Activated naive CD8-positive, alpha-beta T cell treated with anti-CD3 and anti-CD28 coated beads for 36 hours (primary cell): Measurements from ENCODE around the gene LIAS. TPM values are rescaled to one million over a fixed set of nuclear protein-coding genes. Genes with fewer than 3 reads are reported as not detected.
"Not testable (repeated sequence)": the region's sequence is repeated elsewhere in the genome, so short reads cannot be mapped to it uniquely, and the experiment has no call there.

ENCODE experiments used
- DNase-seq: peaks from one replicate; pipeline ENCODE4 v3.0.0; 2021
- H3K27ac Mint-ChIP-seq: one replicate; pipeline ENCODE4 v1.8.0; 2022; ENCODE audit warnings: mild to moderate bottlenecking, moderate library complexity, mixed read lengths
- H3K27me3 Mint-ChIP-seq: one replicate; pipeline ENCODE4 v1.8.0; 2022; ENCODE audit warnings: mild to moderate bottlenecking, mixed read lengths
- H3K36me3 Mint-ChIP-seq: one replicate; pipeline ENCODE4 v1.8.0; 2021; ENCODE audit warnings: mild to moderate bottlenecking, mixed read lengths
- H3K4me1 Mint-ChIP-seq: one replicate; pipeline ENCODE4 v1.8.0; 2021; ENCODE audit warnings: mixed read lengths
- H3K4me3 Mint-ChIP-seq: one replicate; pipeline ENCODE4 v1.8.0; 2022; ENCODE audit warnings: mild to moderate bottlenecking, moderate library complexity, mixed read lengths
- H3K9me3 Mint-ChIP-seq: one replicate; pipeline ENCODE4 v1.8.0; 2022; ENCODE audit warnings: mixed read lengths
- total RNA-seq, 2 experiments: library from RNA; stranded (reverse); gene quantifications; one replicate each; pipeline ENCODE4 v1.2.3, GENCODE V29; 2021

LIAS gene
- total RNA-seq, 2 experiments from 2014 or later: 44.1 to 46.3 TPM

DNA sequence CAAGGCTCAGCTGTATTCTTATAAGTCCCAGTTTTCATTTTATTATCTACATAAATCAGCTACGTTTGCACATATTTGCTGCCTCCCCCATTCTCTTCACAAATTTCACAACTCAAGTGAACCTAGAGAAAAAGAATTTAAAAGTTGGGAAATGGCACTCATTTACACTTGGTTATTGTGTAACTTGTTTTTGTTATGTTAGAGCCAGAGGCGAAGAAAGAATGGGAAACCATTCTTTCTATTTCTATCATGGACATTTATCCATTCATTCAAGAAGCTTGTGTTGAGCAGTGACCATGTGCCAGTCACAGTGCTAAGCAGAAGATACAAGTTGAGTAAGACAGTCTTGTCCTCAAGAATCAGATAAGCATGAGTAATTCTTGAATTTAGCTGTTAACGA lies 13.5 kb downstream of the LIAS start:
- Mint-ChIP-seq H3K36me3 (peaks cover 21% of the 10 kb centered on the region), H3K4me3 (no peak overlapping the region), H3K4me1 (peaks cover 8% of the 10 kb centered on the region), H3K27me3 (no peaks in the 10 kb centered on the region), H3K9me3 (no peaks in the 10 kb centered on the region), H3K27ac (no peak overlapping the region)
- no peak for DNase-seq

DNA sequence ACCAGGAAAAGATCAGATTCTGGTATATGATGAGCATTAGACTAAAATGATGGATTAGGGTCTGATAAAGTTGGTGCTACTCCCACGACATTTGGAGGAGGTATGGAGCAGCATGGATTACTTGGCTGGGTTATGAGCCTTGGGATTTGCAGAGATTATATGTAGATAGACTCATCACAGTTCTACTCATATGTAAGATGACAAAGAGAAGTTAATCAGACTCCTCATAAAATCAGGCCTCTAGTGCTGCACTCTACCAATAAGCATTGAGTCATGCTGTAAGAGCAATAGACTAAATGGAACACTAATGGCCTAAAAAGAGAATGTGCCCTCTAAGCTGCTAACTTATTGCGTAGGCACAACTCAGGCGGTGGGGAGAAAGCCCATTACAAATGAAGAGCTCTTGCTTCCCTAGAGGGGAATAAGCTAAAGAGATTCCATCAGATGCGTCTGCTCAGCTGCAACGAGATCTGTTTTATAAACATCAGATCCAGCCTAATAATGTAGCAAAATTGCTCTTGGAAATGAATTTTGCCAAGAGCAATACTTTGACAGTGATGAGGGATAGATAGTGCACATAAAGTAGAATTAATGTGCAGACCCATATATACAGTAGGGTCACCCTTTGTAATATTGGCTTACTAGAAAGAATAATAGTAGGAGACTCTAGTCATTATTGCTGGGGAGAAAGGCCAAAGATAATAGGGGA lies 17.5 kb downstream of the LIAS start:
- no peaks in the 10 kb centered on the region for H3K27me3 Mint-ChIP-seq
- DNase-seq: no peak

DNA sequence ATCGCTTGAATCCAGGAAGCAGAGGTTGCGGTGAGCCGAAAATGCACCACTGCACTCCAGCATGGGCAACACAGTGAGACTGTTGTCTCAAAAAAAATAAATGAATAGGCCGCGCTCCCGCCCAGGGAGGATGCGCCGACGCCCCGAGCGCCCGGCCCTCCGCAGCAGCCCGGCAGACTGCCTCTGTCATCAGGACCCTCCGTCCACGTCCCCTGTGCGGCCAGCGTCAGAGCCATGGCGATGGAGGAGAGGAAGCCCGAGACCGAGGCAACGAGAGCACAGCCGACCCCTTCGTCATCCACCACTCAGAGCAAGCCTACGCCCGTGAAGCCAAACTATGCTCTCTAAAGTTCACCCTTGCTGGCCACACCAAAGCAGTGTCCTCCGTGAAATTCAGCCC lies 21.4 kb downstream of the LIAS start:
- DNase-seq: no peak
- Mint-ChIP-seq H3K9me3 (no peaks in the 10 kb centered on the region), H3K4me1 (no peaks in the 10 kb centered on the region)

More for the DNA sequence above, 17.5 kb downstream of the LIAS start:
- Mint-ChIP-seq H3K27ac (no peak overlapping the region), H3K9me3 (no peaks in the 10 kb centered on the region), H3K4me3 (no peak overlapping the region), H3K36me3 (peaks cover 5% of the 10 kb centered on the region), H3K4me1 (no peaks in the 10 kb centered on the region)

DNA sequence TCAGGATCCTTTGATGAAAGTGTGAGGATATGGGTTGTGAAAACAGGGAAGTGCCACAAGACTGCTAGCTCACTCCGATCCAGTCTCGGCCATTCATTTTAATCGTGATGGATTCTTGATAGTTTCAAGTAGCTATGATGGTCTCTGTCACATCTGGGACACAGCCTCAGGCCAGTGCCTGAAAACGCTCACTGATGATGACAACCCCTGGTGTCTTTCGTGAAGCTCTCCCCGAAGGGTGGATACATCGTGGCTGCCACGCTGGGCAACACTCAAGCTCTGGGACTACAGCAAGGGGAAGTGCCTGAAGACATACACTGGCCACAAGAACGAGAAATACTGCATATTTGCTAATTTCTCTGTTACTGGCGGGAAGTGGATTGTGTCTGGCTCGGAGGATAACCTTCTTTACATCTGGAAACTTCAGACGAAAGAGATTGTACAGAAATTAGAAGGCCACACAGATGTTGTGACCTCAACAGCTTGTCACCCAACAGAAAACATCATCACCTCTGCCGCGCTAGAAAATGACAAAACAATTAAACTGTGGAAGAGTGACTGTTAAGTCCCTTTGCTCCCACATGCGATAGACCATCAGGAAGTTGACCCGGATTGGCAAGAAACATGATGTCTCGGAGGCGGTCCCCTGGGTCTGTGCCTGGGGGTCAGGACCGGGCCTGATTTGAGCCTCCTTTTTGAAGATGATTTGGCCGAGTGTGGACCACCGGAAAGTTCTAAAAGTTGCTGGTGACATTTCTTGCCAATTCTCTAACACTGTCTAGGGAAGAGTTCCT lies 22.2 kb downstream of the LIAS start:
- H3K4me3 Mint-ChIP-seq: no peak overlapping the region
- H3K27me3 Mint-ChIP-seq: no peaks in the 10 kb centered on the region
- no peak for DNase-seq
- H3K36me3 Mint-ChIP-seq: no peaks in the 10 kb centered on the region
- H3K4me1 Mint-ChIP-seq: no peaks in the 10 kb centered on the region
- no peak overlapping the region for H3K27ac Mint-ChIP-seq
- no peaks in the 10 kb centered on the region for H3K9me3 Mint-ChIP-seq

More for the DNA sequence above, 21.4 kb downstream of the LIAS start:
- Mint-ChIP-seq H3K36me3 (no peaks in the 10 kb centered on the region), H3K4me3 (no peak overlapping the region), H3K27ac (no peak overlapping the region), H3K27me3 (no peaks in the 10 kb centered on the region)

DNA sequence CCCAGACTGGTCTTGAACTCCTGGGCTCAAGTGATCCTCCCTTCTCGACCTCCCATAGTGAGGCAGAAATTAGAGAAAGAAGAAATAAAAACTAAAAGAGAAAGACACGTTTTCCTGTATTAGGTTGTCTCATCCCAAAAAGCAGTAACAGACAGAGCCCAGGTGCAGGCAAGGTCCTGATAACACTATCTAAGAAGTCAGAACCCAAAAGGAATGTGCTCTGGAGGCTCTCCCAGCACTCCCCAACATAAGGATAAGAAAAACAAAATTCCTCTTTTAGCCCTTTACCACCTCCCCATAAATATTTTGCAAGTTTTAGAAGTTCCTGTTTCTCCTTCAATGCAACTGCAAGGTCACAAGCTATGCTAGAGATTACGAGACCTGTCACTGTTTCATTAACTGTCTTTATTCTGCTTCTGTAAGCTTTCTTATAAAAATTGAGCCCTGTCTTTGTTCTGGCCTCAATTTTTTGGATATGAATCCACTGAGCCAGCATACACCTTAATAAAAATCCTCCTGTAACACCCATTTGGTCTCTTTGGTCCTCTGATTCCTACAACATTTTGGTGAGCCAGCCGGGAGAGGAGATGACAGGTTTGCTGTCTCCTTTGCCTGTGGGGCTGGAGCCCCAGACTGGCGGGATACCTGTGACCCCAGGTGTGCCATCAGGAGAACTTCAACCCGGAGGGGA lies 25.9 kb downstream of the LIAS start:
- Mint-ChIP-seq H3K36me3 (no peaks in the 10 kb centered on the region), H3K27ac (no peak overlapping the region), H3K4me1 (no peaks in the 10 kb centered on the region), H3K4me3 (no peak overlapping the region), H3K9me3 (no peaks in the 10 kb centered on the region), H3K27me3 (no peaks in the 10 kb centered on the region)
- no peak for DNase-seq

DNA sequence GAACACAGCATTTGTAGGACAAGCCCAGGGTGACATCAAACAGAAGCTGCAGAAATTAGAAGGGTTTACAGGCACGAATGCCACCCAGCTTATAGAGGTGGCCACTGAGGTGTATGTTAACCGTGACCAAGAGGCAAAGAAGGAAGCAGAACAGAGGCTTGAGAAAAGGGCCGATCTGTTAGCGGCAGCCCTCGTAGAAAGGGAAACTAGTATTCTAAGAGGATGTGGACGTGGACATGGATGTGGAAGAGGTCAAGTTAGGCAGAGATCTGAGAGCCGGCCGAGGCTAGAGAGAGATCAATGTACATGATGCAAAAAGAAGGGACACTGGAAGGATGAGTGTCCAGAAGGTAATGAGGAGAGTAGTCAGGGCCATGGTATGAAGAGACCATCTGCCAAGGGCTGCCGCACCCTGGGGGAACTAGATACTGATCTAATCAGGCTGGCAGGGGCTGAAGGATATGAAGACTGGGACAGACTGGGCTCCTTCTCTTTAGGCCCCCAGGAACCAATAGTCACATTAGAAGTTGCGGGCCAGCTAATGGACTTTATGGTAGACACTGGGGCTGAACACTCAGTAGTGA lies 27.5 kb downstream of the LIAS start:
- no peak for DNase-seq
- no peak overlapping the region for H3K27ac Mint-ChIP-seq

DNA sequence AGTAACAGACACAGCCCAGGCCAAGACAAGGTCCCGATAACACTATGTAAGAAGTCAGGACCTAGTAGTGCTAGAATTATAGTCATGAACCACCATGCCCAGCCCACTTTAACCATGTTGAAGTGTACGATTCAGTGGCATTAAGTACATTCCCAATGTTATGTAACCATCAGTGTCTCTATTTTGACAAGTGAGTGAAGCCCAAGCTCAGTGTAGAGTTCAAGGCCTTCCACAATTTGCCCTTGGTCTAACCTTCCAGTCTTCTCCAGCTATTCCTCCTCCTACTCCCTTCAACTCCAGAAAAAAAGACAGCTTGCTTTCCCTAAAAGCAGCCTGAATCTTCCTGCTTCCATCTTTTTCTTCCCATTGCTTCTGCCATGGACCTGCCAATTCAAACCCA lies 31.5 kb downstream of the LIAS start:
- Mint-ChIP-seq H3K4me3 (no peak overlapping the region), H3K4me1 (no peaks in the 10 kb centered on the region), H3K36me3 (no peaks in the 10 kb centered on the region), H3K9me3 (no peaks in the 10 kb centered on the region), H3K27ac (no peak overlapping the region), H3K27me3 (no peaks in the 10 kb centered on the region)
- DNase-seq: no peak

More for the DNA sequence above, 27.5 kb downstream of the LIAS start:
- no peak overlapping the region for H3K4me3 Mint-ChIP-seq
- H3K27me3 Mint-ChIP-seq: no peaks in the 10 kb centered on the region
- H3K4me1 Mint-ChIP-seq: no peaks in the 10 kb centered on the region
- no peaks in the 10 kb centered on the region for H3K9me3 Mint-ChIP-seq
- no peaks in the 10 kb centered on the region for H3K36me3 Mint-ChIP-seq

DNA sequence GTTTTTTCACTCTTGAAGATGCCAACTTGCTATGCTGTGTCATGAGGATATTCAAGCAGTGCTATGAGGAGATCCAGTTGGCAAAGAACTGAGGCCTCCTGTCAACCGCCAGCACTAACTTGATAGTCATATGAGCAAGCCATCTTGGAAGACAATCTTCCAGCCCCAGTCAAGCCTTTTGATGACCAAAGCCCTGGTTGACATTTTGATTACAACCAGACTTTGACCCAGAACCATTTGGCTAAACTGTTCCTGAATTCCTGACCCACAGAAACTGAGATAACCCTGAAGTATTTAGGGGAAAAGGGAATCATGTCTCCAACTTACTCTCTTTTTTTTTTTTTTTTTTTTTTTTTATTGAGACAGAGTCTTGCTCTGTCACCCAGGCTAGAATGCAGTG lies 35.5 kb downstream of the LIAS start:
- Mint-ChIP-seq H3K4me1 (no peaks in the 10 kb centered on the region), H3K27ac (no peak overlapping the region), H3K4me3 (no peak overlapping the region), H3K27me3 (no peaks in the 10 kb centered on the region), H3K36me3 (peaks cover 1% of the 10 kb centered on the region), H3K9me3 (no peaks in the 10 kb centered on the region)
- no peak for DNase-seq

DNA sequence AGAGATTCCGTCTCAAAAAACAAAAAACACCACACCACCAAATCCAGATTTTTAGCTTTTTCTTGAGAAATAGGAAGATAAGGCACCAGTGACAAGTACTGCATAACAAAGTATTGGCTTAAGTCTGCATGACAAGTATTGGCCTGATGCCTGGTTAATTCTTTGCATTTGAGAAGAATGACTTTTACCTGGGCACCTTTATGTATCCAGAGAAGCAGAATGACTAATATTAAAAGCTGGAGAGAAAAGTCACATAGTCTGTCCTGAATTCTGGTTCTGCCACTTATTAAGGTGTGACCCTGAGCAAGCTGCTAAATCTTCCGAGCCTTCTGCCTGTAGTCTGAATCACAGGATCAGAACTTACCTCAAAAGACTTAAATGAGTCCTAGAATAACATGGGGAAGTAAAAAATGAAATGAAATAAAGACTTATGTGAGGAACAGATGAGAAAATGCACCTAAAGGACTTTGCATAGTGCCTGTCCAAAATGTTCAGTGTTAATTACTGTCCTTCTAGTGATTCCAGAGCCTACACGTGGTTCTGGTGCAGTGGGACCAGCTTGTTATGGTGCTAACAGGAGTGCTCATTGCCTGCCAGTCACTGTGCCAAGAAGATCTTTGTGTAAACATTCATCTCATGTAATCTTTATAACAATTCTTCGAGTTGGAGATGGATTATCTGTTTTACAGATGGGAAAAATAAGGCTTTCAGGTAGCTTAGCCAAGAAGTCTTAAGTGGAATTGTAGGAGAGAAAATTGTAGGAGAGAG lies 36.8 kb downstream of the LIAS start:
- peaks cover 1% of the 10 kb centered on the region for H3K36me3 Mint-ChIP-seq
- H3K27ac Mint-ChIP-seq: no peak overlapping the region
- no peak overlapping the region for H3K4me3 Mint-ChIP-seq
- H3K27me3 Mint-ChIP-seq: no peaks in the 10 kb centered on the region
- no peaks in the 10 kb centered on the region for H3K4me1 Mint-ChIP-seq
- H3K9me3 Mint-ChIP-seq: no peaks in the 10 kb centered on the region
- no peak for DNase-seq

DNA sequence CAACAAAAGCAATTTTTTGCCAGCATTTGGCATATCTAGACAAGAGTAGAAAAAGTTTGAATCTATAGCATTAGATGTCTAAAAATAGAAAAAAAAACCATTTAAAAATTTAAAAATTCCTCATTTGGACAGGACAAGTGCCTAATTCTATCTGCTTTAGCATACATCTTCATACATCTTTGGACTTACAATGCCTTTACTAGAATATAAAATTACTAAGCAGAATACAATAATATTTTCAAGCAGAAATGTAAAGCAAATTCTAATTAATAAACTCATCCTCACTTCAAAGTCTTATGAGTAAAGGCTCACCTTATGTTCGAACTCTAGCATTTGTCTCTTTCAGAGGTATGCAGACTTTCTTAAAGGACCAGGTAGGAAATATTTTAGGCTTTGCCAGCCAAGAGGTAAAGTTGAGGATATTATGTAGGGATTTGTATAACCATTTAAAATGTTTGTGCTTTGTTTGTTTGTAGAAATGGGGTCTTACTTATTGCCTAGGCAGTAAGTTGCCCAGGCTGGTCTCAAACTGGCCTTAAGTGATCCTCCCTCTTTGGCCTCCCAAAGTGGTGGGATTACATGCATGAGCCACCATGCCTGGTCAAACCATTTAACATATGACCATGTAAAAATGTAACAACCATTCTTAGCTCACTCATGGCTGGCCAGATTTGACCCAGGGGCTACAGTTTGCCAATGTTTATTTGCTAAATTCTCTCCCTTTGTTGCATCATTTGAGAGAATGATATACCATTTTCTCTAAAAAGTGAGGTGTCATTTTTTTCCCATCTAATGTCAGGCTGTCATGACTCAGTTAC lies 39.3 kb downstream of the LIAS start:
- Mint-ChIP-seq H3K27ac (no peak overlapping the region), H3K4me1 (no peaks in the 10 kb centered on the region), H3K9me3 (no peaks in the 10 kb centered on the region), H3K27me3 (no peaks in the 10 kb centered on the region), H3K36me3 (peaks cover 1% of the 10 kb centered on the region), H3K4me3 (no peak overlapping the region)
- no peak for DNase-seq

DNA sequence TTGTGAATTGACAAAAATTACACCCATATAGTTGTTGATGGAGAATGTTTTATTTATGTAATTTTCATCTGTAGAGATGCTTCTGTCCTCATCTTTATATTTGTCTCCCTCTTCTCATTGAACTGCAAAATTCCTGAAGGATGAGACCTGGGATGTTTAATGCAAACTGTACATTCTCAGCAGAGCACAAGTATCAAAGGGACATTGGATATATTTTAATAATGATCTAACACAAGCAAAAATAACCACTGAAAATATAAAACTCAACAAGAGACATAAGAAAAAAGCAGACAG lies 39.8 kb downstream of the LIAS start:
- no peaks in the 10 kb centered on the region for H3K4me1 Mint-ChIP-seq
- H3K9me3 Mint-ChIP-seq: no peaks in the 10 kb centered on the region
- no peak for DNase-seq
- no peak overlapping the region for H3K27ac Mint-ChIP-seq
- H3K27me3 Mint-ChIP-seq: no peaks in the 10 kb centered on the region
- H3K36me3 Mint-ChIP-seq: peaks cover 7% of the 10 kb centered on the region
- no peak overlapping the region for H3K4me3 Mint-ChIP-seq

DNA sequence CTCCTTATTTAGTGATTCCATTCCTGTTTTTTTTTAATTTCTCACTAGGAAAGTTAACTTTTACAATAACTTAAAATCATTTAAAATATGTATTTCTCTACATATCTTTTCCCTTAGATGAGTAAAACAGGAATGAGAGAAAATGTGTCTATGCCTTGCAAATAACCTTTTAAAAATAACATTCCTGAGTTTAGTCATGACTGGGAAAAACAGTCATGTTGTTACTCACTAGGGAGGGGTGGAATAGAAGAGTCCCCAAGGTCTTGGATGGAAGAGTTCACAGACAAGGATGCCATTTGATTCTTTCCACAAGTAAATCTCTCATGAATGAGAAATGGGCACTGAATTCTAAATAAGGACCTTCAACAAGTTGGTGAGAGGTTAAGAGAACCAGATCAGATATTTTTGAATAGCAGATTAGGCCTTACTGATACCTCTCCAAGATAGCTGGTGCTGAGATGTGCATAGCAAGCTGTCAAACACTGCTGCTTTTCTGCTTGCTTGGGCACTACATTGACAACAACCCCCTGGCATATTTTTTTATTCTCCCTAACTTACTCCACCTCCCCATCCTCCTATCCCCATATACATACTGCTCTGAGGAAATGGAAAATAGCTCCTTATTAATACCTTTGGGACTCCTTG lies 43.3 kb downstream of the LIAS start:
- H3K36me3 Mint-ChIP-seq: peaks cover 12% of the 10 kb centered on the region
- no peaks in the 10 kb centered on the region for H3K27me3 Mint-ChIP-seq
- H3K27ac Mint-ChIP-seq: no peak overlapping the region
- no peak for DNase-seq
- H3K9me3 Mint-ChIP-seq: no peaks in the 10 kb centered on the region
- no peaks in the 10 kb centered on the region for H3K4me1 Mint-ChIP-seq
- no peak overlapping the region for H3K4me3 Mint-ChIP-seq

DNA sequence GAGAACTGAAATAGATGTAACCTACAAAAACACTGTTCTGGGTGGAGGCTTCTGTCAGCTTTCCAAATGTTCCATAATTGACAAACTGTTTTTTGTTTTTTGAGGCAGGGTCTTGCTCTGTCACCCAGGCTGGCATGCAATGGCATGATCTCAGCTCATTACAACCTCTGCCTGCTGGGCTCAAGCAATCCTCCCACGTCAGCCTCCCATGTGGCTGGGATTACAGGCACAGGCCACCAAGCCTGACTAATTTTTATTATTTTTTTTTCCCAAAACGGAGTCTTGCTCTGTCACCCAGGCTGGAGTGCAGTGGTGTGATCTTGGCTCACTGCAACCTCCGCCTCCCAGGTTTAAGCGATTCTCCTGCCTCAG lies 43.8 kb downstream of the LIAS start:
- not testable (repeated sequence) for H3K27me3 Mint-ChIP-seq, H3K4me3 Mint-ChIP-seq, H3K9me3 Mint-ChIP-seq, DNase-seq, H3K27ac Mint-ChIP-seq, H3K4me1 Mint-ChIP-seq
- H3K36me3 Mint-ChIP-seq: peaks cover 12% of the 10 kb centered on the region

DNA sequence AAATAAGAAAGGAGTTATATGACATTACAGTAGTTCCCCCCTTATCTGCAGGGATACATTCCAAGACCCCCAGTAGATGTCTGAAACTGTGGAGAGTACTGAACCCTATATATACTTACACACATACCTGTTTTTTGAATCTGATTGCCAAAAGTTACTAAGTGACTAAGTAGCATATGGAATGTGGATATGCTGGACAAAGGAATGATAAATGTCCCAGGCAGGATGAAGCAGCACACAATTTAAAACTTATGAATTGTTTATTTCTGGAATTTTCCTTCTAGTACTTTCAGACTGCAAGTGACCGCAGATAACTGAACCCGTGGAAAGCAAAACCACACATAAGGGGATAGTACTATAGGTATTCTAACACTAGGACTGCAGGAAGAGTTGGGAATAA lies 45.7 kb downstream of the LIAS start:
- Mint-ChIP-seq H3K36me3 (peaks cover 12% of the 10 kb centered on the region), H3K4me3 (no peak overlapping the region), H3K9me3 (no peaks in the 10 kb centered on the region), H3K27me3 (no peaks in the 10 kb centered on the region), H3K4me1 (no peaks in the 10 kb centered on the region), H3K27ac (no peak overlapping the region)
- DNase-seq: no peak
